Spleen (tissue), 13 donors: ENCODE results near the gene IDE. TPM values are rescaled to one million over a fixed set of nuclear protein-coding genes. Genes with fewer than 3 reads are reported as not detected.

Experiments used
- DNase-seq: peaks from one replicate; pipeline ENCODE4 v3.0.0-alpha.2; 2020
- H3K27ac ChIP-seq, 8 donors: fragments of 200-600 bp; sonication (generic) in 7 of 8; 1 replicate in 4 of 8; 2 replicates in 4 of 8; pipeline versions ENCODE4 v1.5.0 to v1.8.0; 2016 to 2021; ENCODE audit warnings: inconsistent platforms in 4 of 8, mild to moderate bottlenecking in 4 of 8, moderate library complexity in 1 of 8
- H3K27me3 ChIP-seq, 7 donors: fragments of 200-600 bp; sonication (generic) in 6 of 7; replicated peaks in 1 of 7; 1 replicate in 4 of 7; 2 replicates in 3 of 7; pipeline versions ENCODE4 v1.5.0 to v1.8.0; 2016 to 2021; ENCODE audit warnings: inconsistent platforms in 3 of 7, mild to moderate bottlenecking in 1 of 7
- H3K36me3 ChIP-seq, 6 donors: fragments of 200-600 bp; sonication (generic) in 5 of 6; 1 replicate in 4 of 6; 2 replicates in 2 of 6; pipeline versions ENCODE4 v1.5.0 to v1.8.0; 2016 to 2021; ENCODE audit warnings: inconsistent platforms in 2 of 6
- H3K4me1 ChIP-seq, 6 donors: fragments of 200-600 bp; sonication (generic) in 5 of 6; 1 replicate in 3 of 6; 2 replicates in 3 of 6; pipeline versions ENCODE4 v1.5.0 to v1.8.0; 2016 to 2021; ENCODE audit warnings: inconsistent platforms in 3 of 6
- H3K4me3 ChIP-seq, 8 donors: fragments of 200-600 bp; sonication (generic) in 7 of 8; 1 replicate in 4 of 8; 2 replicates in 4 of 8; pipeline versions ENCODE4 v1.5.0 to v1.8.0; 2016 to 2021; ENCODE audit warnings: inconsistent platforms in 4 of 8, mild to moderate bottlenecking in 4 of 8, moderate library complexity in 2 of 8
- H3K9me3 ChIP-seq, 8 donors: fragments of 200-600 bp; sonication (generic) in 7 of 8; 1 replicate in 4 of 8; 2 replicates in 4 of 8; pipeline versions ENCODE4 v1.5.0 to v1.8.0; 2016 to 2021; ENCODE audit warnings: inconsistent platforms in 4 of 8
- POLR2A ChIP-seq, 3 donors: fragments of 450-650 bp; IDR thresholded peaks; one replicate each; pipeline ENCODE4 v1.5.1; 2017; ENCODE audit warnings: antibody characterized with exemption in 3 of 3, mild to moderate bottlenecking in 1 of 3
- POLR2AphosphoS5 ChIP-seq, 3 donors: sonication (generic); formaldehyde crosslinking; IDR thresholded peaks; one replicate each; pipeline ENCODE4 v1.5.1; 2017; ENCODE audit warnings: antibody characterized with exemption in 3 of 3
- WGBS, 5 donors: extraction: QIAGEN DNeasy Blood & Tissue Kit in 3 of 5; methylation state at CpG; one replicate each; pipeline versions ENCODE4 v1.1.5 to v1.1.7; 2013 to 2018; 5-methylcytosine and 5-hydroxymethylcytosine counted together
- intact Hi-C: fragments of 100-400 bp; cut with DNase I; formaldehyde crosslinking; loops from one replicate; pipeline ENCODE4 v1.15.0; 2023; ENCODE audit warnings: low total_unique reads
- long read RNA-seq, 2 donors: transcript quantifications; one replicate each; lab custom pipeline, GENCODE V29; 2026
- polyA plus RNA-seq, 3 donors: library from polyadenylated mRNA; stranded (reverse); fragments of 200-250 nt; gene quantifications; one replicate each; pipeline ENCODE4 v1.2.1, GENCODE V29; 2013
- total RNA-seq, 7 donors: library from RNA; depleted of rRNA in 3 of 7; stranded (reverse); fragments of >200 nt in 3 of 7; fragmentation: NEBNext Ultra II Directional in 4 of 7; extraction: Animal tissue kit (Norgen Biotek cat#: 25700) in 4 of 7; gene quantifications; one replicate each; pipeline versions ENCODE4 v1.1.0 to v1.2.1, GENCODE V29; 2016 to 2021
- TF ChIP-seq, protein P1 (sequence below), 11 experiments: fragments of 200-600 bp in 7 of 11; fragments of 450-650 bp in 4 of 11; sonication (generic) in 4 of 11; IDR thresholded peaks in 8 of 11; conservative IDR thresholded peaks in 3 of 11; 1 replicate in 7 of 11; 2 replicates in 4 of 11; pipeline versions ENCODE4 v1.4.0 to v1.8.0; 2016 to 2021; ENCODE audit warnings: antibody characterized with exemption in 11 of 11, inconsistent platforms in 4 of 11, mild to moderate bottlenecking in 1 of 11
- donor health status: healthy with polysubstance abuse.
- donor health status: DM: no; HTN: no; CAD: no; lungs with moderate emphysema.
- donor health status: DM: no; HTN: no; CAD: no.
- donor health status: Bipolar disorder and iron deficiency.
- donor health status: healthy.
- donor health status: DM: no; HTN: no; CAD: no.
- donor health status: DM: yes; HTN: yes; CAD: no.

Gene IDE
- total RNA-seq (10 to 100 TPM; 22.4 to 35.2 (median 31.9) TPM), polyA plus RNA-seq (1 to 10 TPM; 4.4 to 7.7 (median 5.9) TPM)
- long read RNA-seq, donor 1, full-length matches to known transcripts, result 1 of 1 reads
- long read RNA-seq, donor 1, partial matches to known transcripts, result 0 of 1 reads
- long read RNA-seq, donor 1, other reads (novel, unspliced or antisense), result 0 of 1 reads
- long read RNA-seq, donor 2, full-length matches to known transcripts, result 2 of 2 reads
- long read RNA-seq, donor 2, partial matches to known transcripts, result 0 of 2 reads
- long read RNA-seq, donor 2, other reads (novel, unspliced or antisense), result 0 of 2 reads

DNA sequence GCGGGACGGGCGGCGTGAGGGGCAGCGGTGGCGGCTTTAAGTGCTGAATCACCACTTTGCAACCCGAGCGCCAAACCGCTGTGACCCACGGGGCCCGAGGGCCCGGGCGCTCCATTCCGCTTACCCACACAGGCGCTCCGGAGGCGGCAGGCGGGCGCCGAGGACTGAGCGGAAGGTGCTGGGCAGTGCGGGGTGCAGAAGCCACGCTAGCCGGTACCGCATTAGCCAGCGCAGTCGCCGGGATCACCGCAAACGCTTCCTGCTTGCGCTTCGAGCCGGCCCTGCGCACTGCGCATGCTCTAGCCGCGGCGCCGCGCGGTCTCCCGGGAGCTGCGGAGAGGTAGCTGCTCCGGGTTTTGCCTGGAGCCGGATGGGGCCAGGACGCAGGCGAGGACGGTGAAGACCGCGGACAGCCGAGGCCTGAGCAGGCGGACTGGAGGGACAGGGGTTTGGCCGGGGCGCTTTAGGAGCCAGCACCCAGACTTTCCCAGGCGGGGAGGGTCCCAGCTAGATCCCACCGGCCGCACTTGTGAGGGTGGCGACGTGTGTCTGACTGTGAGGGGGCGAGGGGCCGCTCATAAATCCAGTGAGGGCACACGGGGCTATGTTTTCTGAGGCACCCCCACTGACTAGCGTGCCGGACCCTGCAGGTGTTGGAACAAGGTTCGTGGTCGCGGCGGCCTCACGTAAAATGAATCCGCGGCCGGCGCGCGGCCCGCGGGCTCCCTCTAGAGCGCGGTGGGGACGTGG is at the start of gene IDE:
TSS of gene IDE (minus strand) at position 296 of the 750 bp plus-strand sequence. CDS start at position 222, 74 bp downstream.
- 0 to 1% (median 0%) methylated on average over 25 to 80 of the region's 80 CpGs for WGBS, 5 donors
- TF ChIP-seq, protein P1, sequence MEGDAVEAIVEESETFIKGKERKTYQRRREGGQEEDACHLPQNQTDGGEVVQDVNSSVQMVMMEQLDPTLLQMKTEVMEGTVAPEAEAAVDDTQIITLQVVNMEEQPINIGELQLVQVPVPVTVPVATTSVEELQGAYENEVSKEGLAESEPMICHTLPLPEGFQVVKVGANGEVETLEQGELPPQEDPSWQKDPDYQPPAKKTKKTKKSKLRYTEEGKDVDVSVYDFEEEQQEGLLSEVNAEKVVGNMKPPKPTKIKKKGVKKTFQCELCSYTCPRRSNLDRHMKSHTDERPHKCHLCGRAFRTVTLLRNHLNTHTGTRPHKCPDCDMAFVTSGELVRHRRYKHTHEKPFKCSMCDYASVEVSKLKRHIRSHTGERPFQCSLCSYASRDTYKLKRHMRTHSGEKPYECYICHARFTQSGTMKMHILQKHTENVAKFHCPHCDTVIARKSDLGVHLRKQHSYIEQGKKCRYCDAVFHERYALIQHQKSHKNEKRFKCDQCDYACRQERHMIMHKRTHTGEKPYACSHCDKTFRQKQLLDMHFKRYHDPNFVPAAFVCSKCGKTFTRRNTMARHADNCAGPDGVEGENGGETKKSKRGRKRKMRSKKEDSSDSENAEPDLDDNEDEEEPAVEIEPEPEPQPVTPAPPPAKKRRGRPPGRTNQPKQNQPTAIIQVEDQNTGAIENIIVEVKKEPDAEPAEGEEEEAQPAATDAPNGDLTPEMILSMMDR (IDR thresholded peaks at IDR 0.05 in 8 of 11, conservative IDR thresholded peaks at IDR 0.05 in 3 of 11), result peak in 9 of 11 experiments; percentile 62 to 90 (median 83)
- peak in 2 of 3 donors; percentile 29 to 52 for TF ChIP-seq POLR2A (IDR thresholded peaks at IDR 0.05)
- peak; percentile 84 to 92 (median 90) for TF ChIP-seq POLR2AphosphoS5 (IDR thresholded peaks at IDR 0.05)
- Histone ChIP-seq H3K4me3 (peak within 1 kb of the TSS; percentile 78 to 98 (median 88)), H3K36me3 (peaks cover 0 to 5% (median 0%) of the 10 kb centered on the region in 6 donors), H3K4me1 (peaks cover 17 to 69% (median 33%) of the 10 kb centered on the region in 6 donors), H3K27ac (peak within 1 kb of the TSS; percentile 82 to 95 (median 92)), H3K27me3 (no peaks in the 10 kb centered on the region), H3K9me3 (no peaks in the 10 kb centered on the region)
- intact Hi-C loops, result loop anchor here (5.0 kb wide), 1 partner anchor 57 kb away; no protein-coding TSS in a partner anchor
- DNase-seq, result peak; percentile 97

- no peak for DNase-seq
- intact Hi-C loops, result no loop called here
- no peaks in the 10 kb centered on the region for H3K4me1 ChIP-seq
- TF ChIP-seq POLR2AphosphoS5 (IDR thresholded peaks at IDR 0.05) (no peak), POLR2A (IDR thresholded peaks at IDR 0.05) (no peak)
- TF ChIP-seq, protein P1 (IDR thresholded peaks at IDR 0.05 in 8 of 11, conservative IDR thresholded peaks at IDR 0.05 in 3 of 11), result no peak
- no peak overlapping the region for H3K27ac ChIP-seq
- H3K27me3 ChIP-seq, result no peaks in the 10 kb centered on the region
- no peak overlapping the region for H3K4me3 ChIP-seq
- no peaks in the 10 kb centered on the region for H3K9me3 ChIP-seq
- H3K36me3 ChIP-seq, result peaks cover 0 to 53% (median 0%) of the 10 kb centered on the region in 6 donors
These were observed 45.5 kb upstream of the IDE start for GRCh38 chr10:92619368-92619767.

- no peaks in the 10 kb centered on the region for H3K4me1 ChIP-seq
- TF ChIP-seq, protein P1 (IDR thresholded peaks at IDR 0.05 in 8 of 11, conservative IDR thresholded peaks at IDR 0.05 in 3 of 11), result no peak
- TF ChIP-seq POLR2AphosphoS5 (IDR thresholded peaks at IDR 0.05), result no peak
- TF ChIP-seq POLR2A (IDR thresholded peaks at IDR 0.05), result no peak
- no peak for DNase-seq
- H3K4me3 ChIP-seq, result no peak overlapping the region
- H3K36me3 ChIP-seq, result peaks cover 0 to 51% (median 0%) of the 10 kb centered on the region in 6 donors
- no peaks in the 10 kb centered on the region for H3K9me3 ChIP-seq
- no peaks in the 10 kb centered on the region for H3K27me3 ChIP-seq
- intact Hi-C loops, result no loop called here
- 96 to 100% (median 97%) methylated on average over 3 of the region's 3 CpGs for whole genome bisulfite sequencing, 5 donors
- H3K27ac ChIP-seq, result no peak overlapping the region
These were observed 41.6 kb upstream of the IDE start for GRCh38 chr10:92615515-92615914.

GRCh38 chr10:92604841-92605240 is 30.9 kb upstream of the IDE start:
- H3K27ac ChIP-seq, result no peak overlapping the region
- H3K4me3 ChIP-seq, result no peak overlapping the region
- intact Hi-C loops, result no loop called here
- no peaks in the 10 kb centered on the region for H3K9me3 ChIP-seq
- no peak for TF ChIP-seq POLR2AphosphoS5 (IDR thresholded peaks at IDR 0.05)
- TF ChIP-seq POLR2A (IDR thresholded peaks at IDR 0.05), result no peak
- TF ChIP-seq, protein P1 (IDR thresholded peaks at IDR 0.05 in 8 of 11, conservative IDR thresholded peaks at IDR 0.05 in 3 of 11), result no peak
- H3K36me3 ChIP-seq, result peaks cover 0 to 30% (median 0%) of the 10 kb centered on the region in 6 donors
- no peaks in the 10 kb centered on the region for H3K27me3 ChIP-seq
- H3K4me1 ChIP-seq, result peaks cover 0 to 21% (median 0%) of the 10 kb centered on the region in 6 donors
- DNase-seq, result no peak
- WGBS, 5 donors, result 38 to 70% (median 47%) methylated on average over 2 of the region's 2 CpGs
